Measurements from ENCODE around the gene TTC28. TPM values are rescaled to one million over a fixed set of nuclear protein-coding genes. Genes with fewer than 3 reads are reported as not detected.

The TTC28 gene
- 2.9 to 4.2 TPM (median 3.1 TPM) in 5 replicates for total RNA-seq (2022; extraction: Qiagen RNA extraction; ENCODE audit: low read depth)

DNA sequence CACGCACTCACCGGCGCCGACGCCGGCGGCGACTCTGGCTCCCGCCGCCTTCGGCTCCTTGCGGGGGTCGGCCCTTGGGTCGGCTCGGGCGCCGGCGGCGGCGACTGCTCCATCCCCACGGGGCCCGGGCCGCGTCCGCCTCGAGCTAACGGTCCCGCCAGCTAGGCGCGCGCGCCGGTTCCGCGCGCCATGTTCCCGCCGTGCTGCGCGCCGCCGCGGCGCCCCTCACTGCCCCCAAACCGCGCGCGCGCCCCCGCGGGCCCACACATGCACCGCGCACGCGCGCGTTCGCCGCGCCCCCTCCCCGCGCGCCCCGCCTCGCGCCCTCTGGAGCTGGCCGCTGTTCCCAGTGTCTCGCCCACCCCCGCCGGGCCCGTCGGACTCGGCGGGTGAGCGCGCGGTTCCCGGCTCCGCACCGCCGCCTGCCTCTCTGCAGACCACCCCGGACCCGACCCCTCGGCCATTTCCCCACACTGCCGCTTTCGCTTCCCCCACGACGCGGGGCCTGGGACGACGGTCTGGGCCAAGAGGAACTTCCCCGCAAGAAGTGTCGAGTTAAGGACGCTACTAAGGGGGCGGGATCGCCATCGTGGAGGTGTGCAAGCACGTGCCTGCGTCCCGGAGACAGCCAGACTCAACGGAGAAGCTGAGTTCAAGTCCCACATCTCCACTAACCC lies at the start of gene TTC28:
TTC28 (minus strand) TSS at position 230 of the 677 bp plus-strand sequence; CDS start at position 113, 117 bp downstream.

Other genes starting within 250 kb of the TTC28 start
- gene CHEK2, start 62.0 kb upstream of the TTC28 start, total RNA-seq (2022; extraction: Qiagen RNA extraction; ENCODE audit: low read depth): 7.2 to 10.7 TPM (median 8.5 TPM) in 5 replicates
- gene HSCB, start 62.2 kb upstream of the TTC28 start, total RNA-seq (2022; extraction: Qiagen RNA extraction; ENCODE audit: low read depth): 10.9 to 16.0 TPM (median 12.6 TPM) in 5 replicates
- gene CCDC117, start 92.9 kb upstream of the TTC28 start, total RNA-seq (2022; extraction: Qiagen RNA extraction; ENCODE audit: low read depth): 9.7 to 12.9 TPM (median 12.0 TPM) in 5 replicates
- 55.3 to 69.4 TPM (median 66.9 TPM) in 5 replicates for gene XBP1, start 120.7 kb upstream of the TTC28 start, total RNA-seq (2022; extraction: Qiagen RNA extraction; ENCODE audit: low read depth)
- 5.0 to 5.9 TPM (median 5.5 TPM) in 5 replicates for gene ZNRF3, start 203.7 kb upstream of the TTC28 start, total RNA-seq (2022; extraction: Qiagen RNA extraction; ENCODE audit: low read depth)

Data from A549 treated with CpdA at 1 μM for 4 hours (cell line).